DOHH2 (cell line): ENCODE measurements around the gene SYNGR1.

Experiments used
- H3F3A ChIP-seq: fragments of 200-600 bp; sonication (generic), shearing (Covaris generic); 2 replicates; pipeline ENCODE4 v1.6.0; 2016; ENCODE audit warnings: antibody characterized with exemption, mild to moderate bottlenecking; ENCODE audit not compliant: control insufficient read depth, insufficient read depth
- H3K27ac ChIP-seq: fragments of 200-600 bp; sonication (generic); 2 replicates; pipeline ENCODE4 v1.5.1; 2014; ENCODE audit warnings: low read depth, mild to moderate bottlenecking, low read length, moderate library complexity
- H3K27me3 ChIP-seq: fragments of 200-600 bp; sonication (generic); 2 replicates; pipeline ENCODE4 v1.6.1; 2014; ENCODE audit warnings: mild to moderate bottlenecking, low read length, mixed read lengths; ENCODE audit not compliant: control insufficient read depth
- H3K36me3 ChIP-seq: fragments of 200-600 bp; sonication (generic); 2 replicates; pipeline ENCODE4 v1.6.1; 2014; ENCODE audit warnings: mild to moderate bottlenecking, low read length, moderate library complexity, mixed read lengths; ENCODE audit not compliant: control insufficient read depth
- H3K4me1 ChIP-seq: fragments of 200-600 bp; sonication (generic); 2 replicates; pipeline ENCODE4 v1.6.1; 2014; ENCODE audit warnings: mild to moderate bottlenecking, low read length, mixed read lengths; ENCODE audit not compliant: control insufficient read depth
- H3K4me2 ChIP-seq: fragments of 200-600 bp; sonication (generic); 2 replicates; pipeline ENCODE4 v1.6.0; 2014; ENCODE audit warnings: mild to moderate bottlenecking, low read length, moderate library complexity
- H3K4me3 ChIP-seq: fragments of 200-600 bp; sonication (generic); 2 replicates; pipeline ENCODE4 v1.5.1; 2014; ENCODE audit warnings: mild to moderate bottlenecking, low read length, mixed read lengths
- H3K79me2 ChIP-seq: fragments of 200-600 bp; sonication (generic); 2 replicates; pipeline ENCODE4 v1.6.1; 2014; ENCODE audit warnings: mild to moderate bottlenecking, low read length, mixed read lengths; ENCODE audit not compliant: control insufficient read depth
- H3K9me2 ChIP-seq: fragments of 200-600 bp; sonication (generic); replicated peaks from 2 replicates; pipeline ENCODE4 v1.6.1; 2014; ENCODE audit warnings: mild to moderate bottlenecking, low read length, mixed read lengths; ENCODE audit not compliant: control insufficient read depth
- H3K9me3 ChIP-seq: fragments of 200-600 bp; sonication (generic); 2 replicates; pipeline ENCODE4 v1.6.1; 2014; ENCODE audit warnings: antibody characterized with exemption, low read length, mixed read lengths; ENCODE audit not compliant: control insufficient read depth, insufficient read depth
- H4K20me1 ChIP-seq: fragments of 200-600 bp; sonication (generic); 2 replicates; pipeline ENCODE4 v1.6.0; 2014; ENCODE audit warnings: low read depth, mild to moderate bottlenecking, antibody characterized with exemption, low read length, moderate library complexity; ENCODE audit not compliant: control insufficient read depth, insufficient read depth
- CTCF ChIP-seq: fragments of 200-600 bp; sonication (generic); IDR thresholded peaks from one replicate; pipeline ENCODE4 v1.5.1; 2014; ENCODE audit warnings: antibody characterized with exemption, mild to moderate bottlenecking, low read depth, low read length; ENCODE audit not compliant: poor library complexity, severe bottlenecking
- EZH2phosphoT487 ChIP-seq: fragments of 200-600 bp; sonication (generic); IDR thresholded peaks from 2 replicates; pipeline ENCODE4 v1.6.1; 2017; ENCODE audit warnings: borderline replicate concordance, mild to moderate bottlenecking, antibody characterized with exemption, low read length, moderate library complexity, mixed read lengths

The SYNGR1 gene

GRCh38 chr22:39432361-39432811 is 82.6 kb downstream of the SYNGR1 start:
- TF ChIP-seq EZH2phosphoT487 (no peak), CTCF (no peak)
- Histone ChIP-seq H4K20me1 (no peaks in the 10 kb centered on the region), H3K27ac (no peak overlapping the region), H3K9me3 (no peaks in the 10 kb centered on the region), H3K27me3 (no peaks in the 10 kb centered on the region), H3K4me3 (no peak overlapping the region), H3K36me3 (peaks cover 44% of the 10 kb centered on the region), H3K4me2 (no peak overlapping the region), H3K9me2 (no peaks in the 10 kb centered on the region), H3K79me2 (no peaks in the 10 kb centered on the region), H3F3A (no peaks in the 10 kb centered on the region), H3K4me1 (peaks cover 39% of the 10 kb centered on the region)

GRCh38 chr22:39433476-39434242 is 83.9 kb downstream of the SYNGR1 start:
- no peaks in the 10 kb centered on the region for H3K9me3 ChIP-seq
- H3K79me2 ChIP-seq = no peaks in the 10 kb centered on the region
- no peak overlapping the region for H3K4me3 ChIP-seq
- H3K4me2 ChIP-seq = no peak overlapping the region
- H4K20me1 ChIP-seq = no peaks in the 10 kb centered on the region
- no peaks in the 10 kb centered on the region for H3K9me2 ChIP-seq
- H3K27ac ChIP-seq = no peak overlapping the region
- TF ChIP-seq EZH2phosphoT487 = no peak
- no peak for TF ChIP-seq CTCF
- no peaks in the 10 kb centered on the region for H3F3A ChIP-seq
- H3K27me3 ChIP-seq = no peaks in the 10 kb centered on the region
- peaks cover 52% of the 10 kb centered on the region for H3K4me1 ChIP-seq
- peaks cover 31% of the 10 kb centered on the region for H3K36me3 ChIP-seq

GRCh38 chr22:39434243-39434653 is 84.5 kb downstream of the SYNGR1 start:
- no peaks in the 10 kb centered on the region for H3K27me3 ChIP-seq
- H3K9me2 ChIP-seq = no peaks in the 10 kb centered on the region
- peaks cover 58% of the 10 kb centered on the region for H3K4me1 ChIP-seq
- H3K79me2 ChIP-seq = no peaks in the 10 kb centered on the region
- H3K27ac ChIP-seq = no peak overlapping the region
- no peaks in the 10 kb centered on the region for H3K9me3 ChIP-seq
- peaks cover 31% of the 10 kb centered on the region for H3K36me3 ChIP-seq
- H3K4me2 ChIP-seq = no peak overlapping the region
- H3F3A ChIP-seq = peaks cover 2% of the 10 kb centered on the region
- no peaks in the 10 kb centered on the region for H4K20me1 ChIP-seq
- no peak overlapping the region for H3K4me3 ChIP-seq
- TF ChIP-seq EZH2phosphoT487 (no peak), CTCF (no peak)
